Measurements from ENCODE around the gene USP6NL.
A peak's percentile ranks its signal among the peaks of the same experiment; 100 is the strongest.

USP6NL gene

DNA sequence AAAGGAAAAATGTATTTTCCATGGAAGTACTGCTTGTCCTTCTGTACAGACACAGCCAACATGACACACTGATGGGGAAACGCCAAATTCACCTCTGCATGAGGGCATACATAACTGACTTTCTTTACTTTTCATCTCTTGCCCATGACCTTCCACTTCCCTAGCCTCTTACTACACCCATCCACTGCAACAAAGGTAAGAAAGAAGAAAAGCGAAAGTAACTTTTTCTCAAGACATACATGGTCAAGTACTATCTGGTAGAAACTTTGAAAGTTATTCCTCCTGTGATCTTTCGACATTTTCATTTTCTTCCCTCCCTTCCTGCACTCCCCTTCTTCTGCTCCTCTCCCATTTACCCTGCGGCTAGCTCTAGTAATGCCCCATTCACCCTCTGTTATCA is 130.8 kb downstream of the USP6NL start:
- no peak for DNase-seq (ENCODE audit: low spot score)

DNA sequence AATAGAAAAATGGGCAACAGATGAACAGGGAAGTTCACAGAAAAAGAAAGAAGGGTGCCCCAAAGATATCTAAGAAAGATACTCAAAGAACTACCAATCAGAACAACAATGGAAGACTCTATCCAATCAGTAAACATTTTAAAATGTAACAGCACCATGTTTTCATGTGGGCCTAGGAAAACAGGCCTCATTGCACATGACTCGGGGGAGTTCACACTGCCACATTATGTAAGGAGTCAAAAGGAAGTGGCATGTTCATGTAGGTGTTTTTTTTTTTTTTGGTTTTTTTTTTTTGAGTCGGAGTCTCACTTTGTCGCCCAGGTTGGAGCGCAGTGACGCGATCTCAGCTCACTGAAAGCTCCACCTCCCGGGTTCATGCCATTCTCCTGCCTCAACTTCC is 132.2 kb downstream of the USP6NL start:
- TF ChIP-seq, protein P1, sequence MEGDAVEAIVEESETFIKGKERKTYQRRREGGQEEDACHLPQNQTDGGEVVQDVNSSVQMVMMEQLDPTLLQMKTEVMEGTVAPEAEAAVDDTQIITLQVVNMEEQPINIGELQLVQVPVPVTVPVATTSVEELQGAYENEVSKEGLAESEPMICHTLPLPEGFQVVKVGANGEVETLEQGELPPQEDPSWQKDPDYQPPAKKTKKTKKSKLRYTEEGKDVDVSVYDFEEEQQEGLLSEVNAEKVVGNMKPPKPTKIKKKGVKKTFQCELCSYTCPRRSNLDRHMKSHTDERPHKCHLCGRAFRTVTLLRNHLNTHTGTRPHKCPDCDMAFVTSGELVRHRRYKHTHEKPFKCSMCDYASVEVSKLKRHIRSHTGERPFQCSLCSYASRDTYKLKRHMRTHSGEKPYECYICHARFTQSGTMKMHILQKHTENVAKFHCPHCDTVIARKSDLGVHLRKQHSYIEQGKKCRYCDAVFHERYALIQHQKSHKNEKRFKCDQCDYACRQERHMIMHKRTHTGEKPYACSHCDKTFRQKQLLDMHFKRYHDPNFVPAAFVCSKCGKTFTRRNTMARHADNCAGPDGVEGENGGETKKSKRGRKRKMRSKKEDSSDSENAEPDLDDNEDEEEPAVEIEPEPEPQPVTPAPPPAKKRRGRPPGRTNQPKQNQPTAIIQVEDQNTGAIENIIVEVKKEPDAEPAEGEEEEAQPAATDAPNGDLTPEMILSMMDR (IDR thresholded peaks at IDR 0.05; ENCODE audit: extremely low read depth, missing control alignments), result no peak
- DNase-seq (ENCODE audit: low spot score), result no peak

More for the DNA sequence above, 130.8 kb downstream of the USP6NL start:
- TF ChIP-seq, protein P1 (IDR thresholded peaks at IDR 0.05; ENCODE audit: extremely low read depth, missing control alignments), result no peak

DNA sequence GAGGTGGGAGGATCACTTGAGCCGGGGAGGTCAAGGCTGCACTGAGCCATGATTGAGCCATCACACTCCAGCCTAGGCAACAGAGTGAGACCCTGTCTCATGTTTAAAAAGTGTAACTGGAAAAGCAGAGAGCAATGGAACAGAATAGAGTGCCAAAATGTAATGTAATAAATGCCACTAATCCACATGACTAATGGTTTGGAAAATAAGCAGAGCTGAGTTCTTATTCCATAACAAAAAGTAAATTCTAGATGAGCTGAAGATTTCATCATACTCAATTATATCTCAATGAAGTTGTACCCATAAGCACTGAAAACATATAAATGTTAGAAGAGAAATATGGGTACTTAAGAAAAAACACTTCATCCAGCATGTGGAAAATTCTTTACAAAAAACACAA is 132.6 kb downstream of the USP6NL start:
- TF ChIP-seq, protein P1 (IDR thresholded peaks at IDR 0.05; ENCODE audit: extremely low read depth, missing control alignments), result no peak
- DNase-seq (ENCODE audit: low spot score), result no peak

DNA sequence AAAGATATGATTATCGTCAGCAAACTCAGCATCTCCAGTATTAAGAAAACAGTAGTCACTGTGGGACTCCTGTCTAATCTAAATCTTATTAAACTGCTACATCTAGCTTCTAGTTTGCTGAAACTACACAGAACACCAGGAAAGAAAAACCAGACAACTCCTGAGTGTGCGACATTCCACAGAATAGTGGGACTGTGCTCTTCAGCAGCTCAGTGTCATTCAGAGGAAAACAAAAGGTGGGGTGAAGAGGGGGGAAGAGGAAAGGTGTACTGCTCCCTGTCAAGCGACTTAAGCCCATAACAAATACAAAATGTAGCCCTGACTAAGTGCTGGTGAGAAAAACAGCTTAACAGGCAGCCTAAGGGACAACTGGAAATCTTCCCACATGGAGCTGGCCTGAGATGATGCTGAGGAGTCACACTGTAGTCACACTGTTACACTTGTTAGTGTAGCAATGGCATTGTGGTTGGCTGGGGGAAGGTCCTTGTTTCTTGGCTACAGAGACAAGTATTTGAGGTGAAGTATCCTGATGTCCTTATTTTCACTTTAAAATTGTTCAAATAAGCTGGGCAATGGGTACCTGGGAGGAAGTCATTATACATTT is 135.5 kb downstream of the USP6NL start:
- no peak for DNase-seq (ENCODE audit: low spot score)
- TF ChIP-seq, protein P1 (IDR thresholded peaks at IDR 0.05; ENCODE audit: extremely low read depth, missing control alignments), result no peak

DNA sequence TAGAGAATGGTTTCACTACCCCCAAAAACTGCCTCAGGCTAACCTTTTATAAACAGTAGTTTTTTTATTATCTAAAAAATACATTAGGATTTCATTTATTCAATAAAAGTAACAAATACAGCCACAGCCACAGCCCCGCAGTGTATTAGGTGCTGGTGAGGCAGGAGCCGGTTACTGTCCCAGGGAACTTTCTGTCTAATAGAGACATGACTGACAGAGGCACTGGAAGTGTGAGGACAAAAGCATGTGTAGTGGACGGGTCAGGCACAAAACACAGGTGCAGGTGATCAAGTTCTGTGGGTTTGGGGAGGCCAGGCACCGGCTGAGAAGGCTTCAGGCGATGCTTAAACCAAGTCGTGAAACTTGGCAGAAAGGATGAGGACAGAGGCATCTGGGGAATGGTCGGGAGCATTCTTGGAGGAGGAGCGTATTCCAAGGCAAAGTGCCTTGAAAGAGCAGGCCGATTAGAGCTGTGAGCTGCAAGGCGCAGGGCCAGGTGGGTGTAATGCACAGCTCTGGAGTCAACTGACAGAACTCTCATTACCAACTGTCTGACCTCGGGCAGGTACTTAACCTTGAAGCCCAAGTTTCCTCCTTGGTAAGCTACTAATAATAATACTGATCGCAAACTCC is 138.2 kb downstream of the USP6NL start:
- DNase-seq (ENCODE audit: low spot score), result no peak
- TF ChIP-seq, protein P1 (IDR thresholded peaks at IDR 0.05; ENCODE audit: extremely low read depth, missing control alignments), result no peak

GRCh38 chr10:11472158-11472753 is 139.2 kb downstream of the USP6NL start:
- peak; percentile 76 for DNase-seq (ENCODE audit: low spot score)

More at GRCh38 chr10:11472158-11472753, 139.2 kb downstream of the USP6NL start:
- TF ChIP-seq, protein P1 (IDR thresholded peaks at IDR 0.05; ENCODE audit: extremely low read depth, missing control alignments), result peak; percentile 77
